Neuronal stem cell (in vitro differentiated cells): ENCODE measurements around the gene KLHL30.

ENCODE experiments used
- DNase-seq: peaks from one replicate; pipeline ENCODE4 v3.0.0-alpha.2; 2013; ENCODE audit warnings: low spot score
- H2AFZ ChIP-seq: one replicate; pipeline ENCODE4 v1.6.1; 2013; ENCODE audit warnings: mild to moderate bottlenecking, low read length, inconsistent platforms
- H2AK5ac ChIP-seq: 2 replicates; pipeline ENCODE4 v1.6.1; 2013; ENCODE audit warnings: low read depth, mild to moderate bottlenecking, inconsistent platforms, low read length, moderate library complexity, mixed read lengths
- H2BK120ac ChIP-seq: 2 replicates; pipeline ENCODE4 v1.6.1; 2013; ENCODE audit warnings: low read depth, mild to moderate bottlenecking, inconsistent platforms, low read length, moderate library complexity, mixed read lengths
- H2BK12ac ChIP-seq: one replicate; pipeline ENCODE4 v1.6.1; 2013; ENCODE audit warnings: low read length, inconsistent platforms
- H2BK15ac ChIP-seq: 2 replicates; pipeline ENCODE4 v1.6.1; 2013; ENCODE audit warnings: mild to moderate bottlenecking, low read length, inconsistent platforms, mixed read lengths
- H2BK5ac ChIP-seq: one replicate; pipeline ENCODE4 v1.6.1; 2013; ENCODE audit warnings: inconsistent platforms, mild to moderate bottlenecking, low read length, moderate library complexity
- H3K14ac ChIP-seq: one replicate; pipeline ENCODE4 v1.6.1; 2013; ENCODE audit warnings: low read length, inconsistent platforms
- H3K18ac ChIP-seq: 2 replicates; pipeline ENCODE4 v1.6.1; 2013; ENCODE audit warnings: low read length, inconsistent platforms
- H3K23ac ChIP-seq: 2 replicates; pipeline ENCODE4 v1.6.1; 2013; ENCODE audit warnings: low read depth, mild to moderate bottlenecking, mixed read lengths, low read length, inconsistent platforms; ENCODE audit not compliant: poor library complexity
- H3K27ac ChIP-seq: replicated peaks from 3 replicates; pipeline ENCODE4 v1.5.1; 2013; ENCODE audit warnings: low read length, inconsistent platforms
- H3K27me3 ChIP-seq, 3 experiments: 2 replicates each; pipeline ENCODE4 v1.6.1; 2013; ENCODE audit warnings: low read length in 3 of 3, mild to moderate bottlenecking in 2 of 3, inconsistent platforms in 1 of 3, low read depth in 1 of 3, mixed read lengths in 1 of 3, moderate library complexity in 1 of 3; ENCODE audit not compliant: control insufficient read depth in 3 of 3, insufficient read depth in 3 of 3
- H3K36me3 ChIP-seq, 2 donors: replicated peaks in 1 of 2; 2 replicates each; pipeline ENCODE4 v1.6.1; 2013; ENCODE audit warnings: low read length in 2 of 2; ENCODE audit not compliant: control insufficient read depth in 2 of 2, insufficient read depth in 2 of 2
- H3K4ac ChIP-seq: 2 replicates; pipeline ENCODE4 v1.6.1; 2013; ENCODE audit warnings: inconsistent platforms, mild to moderate bottlenecking, low read length, moderate library complexity
- H3K4me1 ChIP-seq, 2 donors: 1 replicate in 1 of 2; 2 replicates in 1 of 2; pipeline ENCODE4 v1.6.1; 2013; ENCODE audit warnings: low read length in 2 of 2, low read depth in 1 of 2; ENCODE audit not compliant: control insufficient read depth in 2 of 2, insufficient read depth in 1 of 2
- H3K4me2 ChIP-seq: one replicate; pipeline ENCODE4 v1.6.1; 2013; ENCODE audit warnings: mild to moderate bottlenecking, low read length, inconsistent platforms; ENCODE audit not compliant: insufficient read depth, poor library complexity, severe bottlenecking
- H3K4me3 ChIP-seq, 2 donors: 2 replicates each; pipeline ENCODE4 v1.5.1; 2013; ENCODE audit warnings: low read length in 2 of 2, mild to moderate bottlenecking in 2 of 2, inconsistent platforms in 1 of 2, moderate library complexity in 1 of 2
- H3K79me1 ChIP-seq: one replicate; pipeline ENCODE4 v1.6.1; 2013; ENCODE audit warnings: low read depth, mild to moderate bottlenecking, inconsistent platforms, low read length, moderate library complexity
- H3K9ac ChIP-seq: one replicate; pipeline ENCODE4 v1.6.1; 2013; ENCODE audit warnings: mild to moderate bottlenecking, low read depth, low read length, inconsistent platforms; ENCODE audit not compliant: poor library complexity
- H3K9me3 ChIP-seq, 2 donors: replicated peaks in 1 of 2; 2 replicates each; pipeline versions ENCODE3 to v1.6.1; 2013; ENCODE audit warnings: low read length in 2 of 2, mild to moderate bottlenecking in 2 of 2, inconsistent platforms in 1 of 2, low read depth in 1 of 2, mixed read lengths in 1 of 2, moderate library complexity in 1 of 2; ENCODE audit not compliant: control insufficient read depth in 2 of 2, insufficient read depth in 1 of 2
- H4K8ac ChIP-seq: one replicate; pipeline ENCODE4 v1.6.1; 2013; ENCODE audit warnings: low read depth, mild to moderate bottlenecking, inconsistent platforms, low read length, moderate library complexity
- H4K91ac ChIP-seq: one replicate; pipeline ENCODE4 v1.6.1; 2013; ENCODE audit warnings: low read length, low read depth, mild to moderate bottlenecking, inconsistent platforms; ENCODE audit not compliant: poor library complexity
- WGBS, 2 donors: extraction: QIAGEN DNeasy Blood & Tissue Kit; methylation state at CpG; one replicate each; pipeline ENCODE4 v1.1.7; 2013; ENCODE audit warnings: missing lambda C conversion rate in 2 of 2, mixed read lengths in 1 of 2; ENCODE audit not compliant: insufficient read length in 2 of 2, insufficient replicate concordance in 1 of 2; ENCODE audit errors: extremely low coverage in 2 of 2; 5-methylcytosine and 5-hydroxymethylcytosine counted together

KLHL30 gene

DNA sequence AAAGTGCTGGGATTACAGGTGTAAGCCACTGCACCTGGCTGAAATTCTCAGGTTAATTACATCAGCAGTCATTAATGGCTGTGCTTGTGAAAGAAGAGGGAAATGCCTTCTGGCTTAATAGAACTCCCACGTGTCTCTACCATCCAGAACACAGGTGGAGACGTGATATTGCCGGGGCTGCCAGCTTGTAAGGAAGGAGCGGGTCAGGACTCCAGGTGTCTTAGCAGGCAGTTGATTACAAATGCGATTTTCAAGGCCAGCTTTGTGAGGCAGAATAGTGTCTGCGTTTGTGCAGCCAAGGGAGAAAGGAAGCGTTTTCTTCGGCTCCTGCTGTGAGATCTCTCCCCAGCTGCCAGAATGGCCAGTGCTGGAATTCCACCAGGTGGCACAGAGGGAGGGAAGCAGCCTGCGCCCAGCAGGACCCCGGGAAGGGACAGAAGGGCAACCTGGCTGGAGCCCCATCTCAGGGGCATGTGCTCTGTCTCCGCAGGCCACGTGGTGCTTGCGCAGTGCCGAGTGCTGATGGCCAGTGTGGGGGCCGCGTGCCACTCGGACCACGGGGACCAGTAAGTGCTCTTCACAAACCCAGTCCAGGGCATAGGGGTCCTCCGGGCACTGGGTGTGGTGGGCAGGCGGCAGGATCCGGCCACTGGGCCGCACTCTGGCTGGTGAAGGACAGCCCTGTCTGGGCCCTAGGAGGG is 42.0 kb upstream of the KLHL30 start:
- Histone ChIP-seq H3K36me3 (peaks cover 4 to 12% of the 10 kb centered on the region in 2 donors), H2BK5ac (no peak overlapping the region), H3K4me1 (peaks cover 3 to 4% of the 10 kb centered on the region in 2 donors), H3K9me3 (peaks cover 0 to 4% of the 10 kb centered on the region in 2 donors), H3K4me2 (no peak overlapping the region), H2BK12ac (no peak overlapping the region), H3K9ac (peak overlapping the region; percentile 21), H3K79me1 (no peaks in the 10 kb centered on the region), H2AK5ac (peak overlapping the region; percentile 74), H4K8ac (peak overlapping the region; percentile 17), H3K27ac (no peak overlapping the region), H2BK120ac (peak overlapping the region; percentile 87), H4K91ac (no peak overlapping the region), H3K27me3 (peaks cover 0 to 2% (median 0%) of the 10 kb centered on the region in 3 experiments), H3K4ac (peak overlapping the region; percentile 66), H3K23ac (no peak overlapping the region), H2AFZ (no peak overlapping the region), H3K14ac (peak overlapping the region; percentile 1), H2BK15ac (no peak overlapping the region), H3K4me3 (no peak overlapping the region), H3K18ac (peak overlapping the region; percentile 64)
- WGBS, 2 donors = no CpG with 5 or more reads among the region's 22 CpGs
- no peak for DNase-seq

DNA sequence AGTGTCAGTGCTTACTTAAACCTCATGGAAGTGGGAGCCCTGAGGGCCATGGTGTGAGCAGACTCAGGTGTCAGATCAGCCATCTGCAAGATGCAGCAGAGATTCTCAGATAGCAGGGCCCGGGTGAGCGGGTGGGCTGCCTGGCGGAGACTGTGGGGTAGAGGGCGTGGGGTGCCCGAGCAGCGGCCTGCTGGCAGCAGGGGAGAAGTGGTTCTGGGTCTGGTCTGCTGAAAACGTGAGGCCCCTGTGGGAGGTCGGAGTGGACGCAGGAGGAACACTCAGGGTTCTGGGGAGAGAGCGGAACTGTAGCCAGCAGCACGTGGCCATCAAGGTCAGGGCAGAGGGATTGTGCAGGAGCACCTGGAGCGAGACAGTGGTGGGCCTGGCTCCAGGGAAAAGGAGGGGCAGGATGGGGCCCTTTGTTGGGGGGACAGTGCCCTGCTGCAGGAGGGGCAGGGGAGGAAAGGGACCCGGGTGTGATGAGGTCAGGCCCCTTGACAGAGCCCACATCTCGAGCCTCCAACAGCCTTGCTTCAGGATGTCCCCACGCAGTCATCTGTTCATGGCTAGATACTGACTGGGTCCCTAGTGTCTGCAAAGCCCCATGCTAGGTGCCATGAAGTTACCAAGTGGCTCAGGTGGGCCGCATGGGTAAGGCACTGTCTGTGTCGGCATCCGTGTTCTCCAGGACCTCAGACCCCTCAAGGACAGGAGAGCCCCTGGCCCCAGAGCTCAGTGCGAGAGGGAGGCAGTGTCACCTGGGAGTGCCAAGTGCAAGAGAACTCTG is 41.1 kb upstream of the KLHL30 start:
- peaks cover 0 to 2% (median 0%) of the 10 kb centered on the region in 3 experiments for H3K27me3 ChIP-seq
- H3K79me1 ChIP-seq = no peaks in the 10 kb centered on the region
- no peak overlapping the region for H3K14ac ChIP-seq
- peak overlapping the region; percentile 40 for H3K9ac ChIP-seq
- peaks cover 0 to 4% of the 10 kb centered on the region in 2 donors for H3K9me3 ChIP-seq
- H2AFZ ChIP-seq = no peak overlapping the region
- no peak overlapping the region for H2BK120ac ChIP-seq
- no peak overlapping the region for H2AK5ac ChIP-seq
- H2BK15ac ChIP-seq = peak overlapping the region; percentile 90
- H3K4me1 ChIP-seq = peaks cover 4 to 7% of the 10 kb centered on the region in 2 donors
- H3K27ac ChIP-seq = no peak overlapping the region
- no peak overlapping the region for H3K4me3 ChIP-seq
- H4K91ac ChIP-seq = no peak overlapping the region
- no CpG with 5 or more reads among the region's 19 CpGs for WGBS, 2 donors
- no peak overlapping the region for H4K8ac ChIP-seq
- no peak overlapping the region for H2BK12ac ChIP-seq
- no peak overlapping the region for H3K4me2 ChIP-seq
- H3K18ac ChIP-seq = peak overlapping the region; percentile 48
- peaks cover 2 to 5% of the 10 kb centered on the region in 2 donors for H3K36me3 ChIP-seq
- DNase-seq = no peak
- no peak overlapping the region for H2BK5ac ChIP-seq
- H3K23ac ChIP-seq = peak overlapping the region; percentile 90
- peak overlapping the region; percentile 99 for H3K4ac ChIP-seq

DNA sequence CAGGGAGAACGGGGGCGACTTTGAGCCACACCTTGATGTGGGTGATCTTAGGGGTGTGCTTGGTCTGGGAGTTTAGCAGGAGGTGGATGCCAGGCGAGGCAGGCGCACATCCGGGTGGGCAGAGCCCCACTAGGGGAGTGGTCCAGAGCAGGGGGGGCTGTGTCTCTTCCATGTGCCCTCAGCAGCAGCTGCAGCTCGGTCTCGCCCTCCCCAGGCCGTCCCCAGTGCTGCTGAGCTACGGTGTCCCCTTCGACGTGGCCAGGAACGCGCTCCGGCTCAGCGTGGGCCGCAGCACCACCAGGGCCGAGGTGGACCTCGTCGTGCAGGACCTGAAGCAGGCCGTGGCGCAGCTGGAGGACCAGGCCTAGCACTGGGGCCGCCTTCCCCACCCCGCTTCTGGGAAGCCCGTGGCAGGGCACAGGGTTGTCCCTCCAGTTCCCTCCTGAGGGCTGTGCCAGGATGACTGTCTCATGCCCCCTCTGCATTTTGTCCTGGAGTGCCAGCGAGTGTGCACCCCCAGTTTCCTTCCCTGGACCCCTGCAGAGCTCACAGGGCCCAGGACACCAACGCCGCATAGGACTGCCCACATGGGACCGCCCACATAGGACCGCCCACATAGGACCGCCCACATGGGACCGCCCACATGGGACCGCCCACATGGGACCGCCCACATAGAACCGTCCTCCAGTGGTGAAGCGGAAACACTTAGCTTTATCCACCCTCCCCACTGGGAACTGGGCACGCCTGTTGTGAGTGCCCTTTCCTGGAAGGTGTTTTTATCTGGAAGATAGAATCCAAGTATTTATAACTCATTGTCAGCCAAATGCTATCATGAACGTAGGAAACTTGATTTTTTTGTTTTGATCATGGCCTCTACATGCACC is 40.2 kb upstream of the KLHL30 start:
- Histone ChIP-seq H3K36me3 (peaks cover 0 to 3% of the 10 kb centered on the region in 2 donors), H3K9ac (no peak overlapping the region), H2AFZ (no peak overlapping the region), H3K4me3 (peak overlapping the region in 1 of 2 donors; percentile 7), H3K18ac (peak overlapping the region; percentile 68), H4K91ac (no peak overlapping the region), H3K27me3 (peaks cover 0 to 2% (median 0%) of the 10 kb centered on the region in 3 experiments), H2BK15ac (peak overlapping the region; percentile 90), H3K23ac (peak overlapping the region; percentile 90), H2AK5ac (peak overlapping the region; percentile 72), H3K4me2 (no peak overlapping the region), H3K79me1 (no peaks in the 10 kb centered on the region), H3K4me1 (peaks cover 10 to 11% of the 10 kb centered on the region in 2 donors), H3K27ac (no peak overlapping the region), H2BK120ac (peak overlapping the region; percentile 77), H4K8ac (no peak overlapping the region), H3K14ac (peak overlapping the region; percentile 97), H2BK5ac (no peak overlapping the region), H3K4ac (peak overlapping the region; percentile 99), H2BK12ac (no peak overlapping the region), H3K9me3 (peaks cover 0 to 4% of the 10 kb centered on the region in 2 donors)
- DNase-seq = peak; percentile 45
- no CpG with 5 or more reads among the region's 37 CpGs for WGBS, 2 donors
